ENCODE measurements around the gene WDFY4. TPM values are rescaled to one million over a fixed set of nuclear protein-coding genes. Genes with fewer than 3 reads are reported as not detected.

WDFY4 gene
- total and polyA plus RNA-seq, 5 experiments from 2014 or later = 0.04 to 8.5 (median 4.3) TPM; not detected in 1

- Mint-ChIP-seq H3K9me3 (no peaks in the 10 kb centered on the region), H3K27ac (no peak overlapping the region), H3K36me3 (no peaks in the 10 kb centered on the region), H3K4me3 (no peak overlapping the region), H3K27me3 (peaks cover 0 to 9% (median 2%) of the 10 kb centered on the region in 5 donors), H3K4me1 (peaks cover 0 to 2% (median 0%) of the 10 kb centered on the region in 4 donors)
- DNase-seq (no peak), ATAC-seq (no peak)
- POLR2A ChIA-PET = no interaction called here
Observed at GRCh38 chr10:48813825-48814224, 129.2 kb downstream of the WDFY4 start.

GRCh38 chr10:48814933-48815332 lies 130.3 kb downstream of the WDFY4 start:
- H3K27ac Mint-ChIP-seq = no peak overlapping the region
- ATAC-seq (no peak), DNase-seq (no peak)
- H3K4me1 Mint-ChIP-seq = peaks cover 0 to 2% (median 0%) of the 10 kb centered on the region in 4 donors
- no peak overlapping the region for H3K4me3 Mint-ChIP-seq
- H3K36me3 Mint-ChIP-seq = no peaks in the 10 kb centered on the region
- POLR2A ChIA-PET = no interaction called here
- H3K9me3 Mint-ChIP-seq = no peaks in the 10 kb centered on the region
- peaks cover 0 to 9% (median 2%) of the 10 kb centered on the region in 5 donors for H3K27me3 Mint-ChIP-seq

GRCh38 chr10:48817141-48817540 lies 132.5 kb downstream of the WDFY4 start:
- no peak overlapping the region for H3K27ac Mint-ChIP-seq
- H3K4me3 Mint-ChIP-seq = no peak overlapping the region
- H3K9me3 Mint-ChIP-seq = no peaks in the 10 kb centered on the region
- peaks cover 0 to 6% (median 3%) of the 10 kb centered on the region in 4 donors for H3K4me1 Mint-ChIP-seq
- no peak for ATAC-seq
- peaks cover 0 to 9% (median 2%) of the 10 kb centered on the region in 5 donors for H3K27me3 Mint-ChIP-seq
- POLR2A ChIA-PET = interaction anchor here (1.0 kb wide), 1 partner anchor 14 kb away, joined by 5 read pairs; no protein-coding TSS in a partner anchor
- DNase-seq = no peak
- H3K36me3 Mint-ChIP-seq = no peaks in the 10 kb centered on the region

- DNase-seq (no peak), ATAC-seq (no peak)
- Mint-ChIP-seq H3K4me3 (no peak overlapping the region), H3K27ac (peak overlapping the region in 2 of 10 donors; percentile 53 to 68), H3K36me3 (no peaks in the 10 kb centered on the region), H3K9me3 (no peaks in the 10 kb centered on the region), H3K27me3 (peaks cover 0 to 8% (median 0%) of the 10 kb centered on the region in 5 donors), H3K4me1 (peaks cover 0 to 6% (median 2%) of the 10 kb centered on the region in 4 donors)
- POLR2A ChIA-PET = interaction anchor here (1.0 kb wide), 1 partner anchor 15 kb away, joined by 5 read pairs; no protein-coding TSS in a partner anchor
Observed at GRCh38 chr10:48818081-48818480, 133.4 kb downstream of the WDFY4 start.

- POLR2A ChIA-PET = no interaction called here
Observed at GRCh38 chr10:48818861-48819520, 134.3 kb downstream of the WDFY4 start.

GRCh38 chr10:48819783-48820182 lies 135.1 kb downstream of the WDFY4 start:
- Mint-ChIP-seq H3K4me1 (peaks cover 0 to 6% (median 2%) of the 10 kb centered on the region in 4 donors), H3K27ac (no peak overlapping the region), H3K9me3 (no peaks in the 10 kb centered on the region), H3K4me3 (no peak overlapping the region), H3K27me3 (peaks cover 0 to 8% (median 0%) of the 10 kb centered on the region in 5 donors), H3K36me3 (no peaks in the 10 kb centered on the region)
- ATAC-seq (no peak), DNase-seq (no peak)
- POLR2A ChIA-PET = no interaction called here

More at GRCh38 chr10:48818861-48819520, 134.3 kb downstream of the WDFY4 start:
- Mint-ChIP-seq H3K27me3 (peaks cover 0 to 8% (median 0%) of the 10 kb centered on the region in 5 donors), H3K27ac (no peak overlapping the region), H3K4me1 (peaks cover 0 to 6% (median 2%) of the 10 kb centered on the region in 4 donors), H3K9me3 (no peaks in the 10 kb centered on the region), H3K4me3 (no peak overlapping the region), H3K36me3 (no peaks in the 10 kb centered on the region)
- DNase-seq (no peak), ATAC-seq (no peak)

- DNase-seq (no peak), ATAC-seq (no peak)
- no peaks in the 10 kb centered on the region for H3K36me3 Mint-ChIP-seq
- no peaks in the 10 kb centered on the region for H3K9me3 Mint-ChIP-seq
- peak overlapping the region in 1 of 10 donors; percentile 50 for H3K27ac Mint-ChIP-seq
- H3K4me1 Mint-ChIP-seq = peaks cover 0 to 6% (median 2%) of the 10 kb centered on the region in 4 donors
- H3K27me3 Mint-ChIP-seq = peaks cover 0 to 8% (median 2%) of the 10 kb centered on the region in 5 donors
- H3K4me3 Mint-ChIP-seq = no peak overlapping the region
- POLR2A ChIA-PET = no interaction called here
Observed at GRCh38 chr10:48820231-48820630, 135.6 kb downstream of the WDFY4 start.

GRCh38 chr10:48820699-48821098 lies 136.0 kb downstream of the WDFY4 start:
- peaks cover 0 to 8% (median 2%) of the 10 kb centered on the region in 5 donors for H3K27me3 Mint-ChIP-seq
- H3K9me3 Mint-ChIP-seq = peaks cover 0 to 1% (median 0%) of the 10 kb centered on the region in 9 donors
- H3K36me3 Mint-ChIP-seq = no peaks in the 10 kb centered on the region
- POLR2A ChIA-PET = no interaction called here
- DNase-seq (no peak), ATAC-seq (peak in 1 of 2 donors; percentile 47)
- peaks cover 0 to 6% (median 2%) of the 10 kb centered on the region in 4 donors for H3K4me1 Mint-ChIP-seq
- no peak overlapping the region for H3K27ac Mint-ChIP-seq
- no peak overlapping the region for H3K4me3 Mint-ChIP-seq

GRCh38 chr10:48821111-48821510 lies 136.4 kb downstream of the WDFY4 start:
- Mint-ChIP-seq H3K9me3 (peaks cover 0 to 1% (median 0%) of the 10 kb centered on the region in 9 donors), H3K27ac (no peak overlapping the region), H3K27me3 (peaks cover 0 to 8% (median 2%) of the 10 kb centered on the region in 5 donors), H3K4me1 (peaks cover 0 to 6% (median 2%) of the 10 kb centered on the region in 4 donors), H3K36me3 (no peaks in the 10 kb centered on the region), H3K4me3 (no peak overlapping the region)
- POLR2A ChIA-PET = no interaction called here
- ATAC-seq (no peak), DNase-seq (no peak)

- Mint-ChIP-seq H3K4me3 (no peak overlapping the region), H3K36me3 (no peaks in the 10 kb centered on the region), H3K27me3 (peaks cover 0 to 8% (median 2%) of the 10 kb centered on the region in 5 donors), H3K4me1 (peaks cover 0 to 6% (median 2%) of the 10 kb centered on the region in 4 donors), H3K9me3 (peaks cover 0 to 1% (median 0%) of the 10 kb centered on the region in 9 donors), H3K27ac (no peak overlapping the region)
- ATAC-seq = no peak
- DNase-seq = no peak
- POLR2A ChIA-PET = no interaction called here
Observed at GRCh38 chr10:48821692-48822091, 137.0 kb downstream of the WDFY4 start.

GRCh38 chr10:48833674-48834073 lies 149.0 kb downstream of the WDFY4 start:
- DNase-seq = no peak
- Mint-ChIP-seq H3K4me3 (no peak overlapping the region), H3K4me1 (no peaks in the 10 kb centered on the region), H3K36me3 (peaks cover 0 to 3% (median 0%) of the 10 kb centered on the region in 3 donors), H3K27ac (no peak overlapping the region), H3K27me3 (peaks cover 0 to 12% (median 4%) of the 10 kb centered on the region in 5 donors), H3K9me3 (peaks cover 0 to 11% (median 5%) of the 10 kb centered on the region in 9 donors)
- ATAC-seq = no peak
- POLR2A ChIA-PET = no interaction called here

- Mint-ChIP-seq H3K27me3 (peaks cover 0 to 12% (median 4%) of the 10 kb centered on the region in 5 donors), H3K4me3 (no peak overlapping the region), H3K27ac (no peak overlapping the region), H3K9me3 (peaks cover 0 to 11% (median 5%) of the 10 kb centered on the region in 9 donors), H3K36me3 (peaks cover 0 to 3% (median 0%) of the 10 kb centered on the region in 3 donors), H3K4me1 (no peaks in the 10 kb centered on the region)
- POLR2A ChIA-PET = no interaction called here
- DNase-seq (no peak), ATAC-seq (no peak)
Observed at GRCh38 chr10:48834189-48834965, 149.7 kb downstream of the WDFY4 start.

GRCh38 chr10:48835781-48836180 lies 151.1 kb downstream of the WDFY4 start:
- H3K9me3 Mint-ChIP-seq = peaks cover 0 to 11% (median 5%) of the 10 kb centered on the region in 9 donors
- no peak overlapping the region for H3K4me3 Mint-ChIP-seq
- POLR2A ChIA-PET = no interaction called here
- no peak for DNase-seq
- peaks cover 0 to 12% (median 4%) of the 10 kb centered on the region in 5 donors for H3K27me3 Mint-ChIP-seq
- no peaks in the 10 kb centered on the region for H3K4me1 Mint-ChIP-seq
- ATAC-seq = no peak
- H3K36me3 Mint-ChIP-seq = peaks cover 0 to 3% (median 0%) of the 10 kb centered on the region in 3 donors
- H3K27ac Mint-ChIP-seq = no peak overlapping the region

Measured in naive thymus-derived CD8-positive, alpha-beta T cell (primary cell).